ENCODE measurements around the gene CALN1.
"Not testable (repeated sequence)": the region's sequence is repeated elsewhere in the genome, so short reads cannot be mapped to it uniquely, and the experiment has no call there.

The CALN1 gene

DNA sequence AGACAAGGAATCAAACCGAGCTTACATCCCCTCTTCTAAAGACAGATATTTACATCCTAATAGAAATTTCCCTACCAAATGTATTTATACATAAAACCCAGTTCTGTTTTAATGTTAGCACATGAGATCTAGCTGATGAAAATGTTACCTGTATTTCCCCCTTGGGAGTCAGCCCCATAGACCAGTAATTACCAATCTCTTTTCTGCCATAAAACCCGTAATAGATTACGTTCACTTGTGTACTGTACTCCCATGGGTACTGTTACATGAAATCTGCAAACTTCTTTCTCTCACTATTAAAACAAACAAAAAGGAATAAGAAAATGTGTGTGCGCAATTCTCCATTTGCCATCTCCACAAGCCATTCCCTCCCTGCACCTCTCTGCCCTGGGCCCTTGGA is 450.9 kb downstream of the CALN1 start:
- DNase-seq, result no peak

DNA sequence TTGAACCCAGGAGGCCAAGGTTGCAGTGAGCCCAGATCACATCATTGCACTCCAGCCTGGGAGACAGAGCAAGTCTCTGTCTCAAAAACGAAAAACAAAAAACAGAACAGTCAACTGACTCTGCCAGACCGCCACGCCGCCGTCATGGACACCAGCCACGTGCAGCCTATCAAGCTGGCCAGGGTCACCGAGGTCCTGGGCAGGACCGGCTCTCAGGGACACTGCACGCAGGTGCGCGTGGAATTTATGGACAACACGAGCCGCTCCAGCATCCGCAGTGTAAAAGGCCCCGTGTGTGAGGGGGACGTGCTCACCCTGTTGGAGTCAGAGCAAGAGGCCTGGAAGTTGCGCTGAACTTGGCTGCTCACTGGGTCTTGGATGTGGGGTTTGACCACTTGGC is 470.0 kb downstream of the CALN1 start:
- DNase-seq, result no peak

DNA sequence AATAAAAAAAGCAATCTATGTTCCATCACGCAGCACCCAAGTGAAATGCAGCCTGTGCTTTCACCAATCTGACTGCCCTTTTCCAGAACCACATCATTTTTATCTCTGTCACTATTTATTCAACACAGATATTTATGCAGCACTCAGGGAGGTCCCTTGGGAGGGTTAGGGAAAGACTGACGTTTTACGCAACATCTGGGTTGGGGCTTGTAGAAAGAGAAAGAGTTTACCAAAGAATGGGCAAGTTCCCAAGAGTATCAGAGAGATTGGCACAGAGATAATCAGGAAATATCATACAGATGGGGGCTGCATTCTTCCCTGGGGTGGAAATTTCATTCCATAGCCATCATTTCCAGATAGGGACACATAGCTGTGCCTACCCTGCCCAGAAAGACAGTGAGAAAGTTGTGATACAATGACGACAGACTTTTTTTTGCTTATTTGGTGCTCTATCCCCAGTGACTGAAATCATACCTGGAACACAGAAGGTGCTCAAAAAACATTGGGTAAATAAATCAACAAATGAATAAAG is 474.2 kb downstream of the CALN1 start:
- DNase-seq, result no peak

DNA sequence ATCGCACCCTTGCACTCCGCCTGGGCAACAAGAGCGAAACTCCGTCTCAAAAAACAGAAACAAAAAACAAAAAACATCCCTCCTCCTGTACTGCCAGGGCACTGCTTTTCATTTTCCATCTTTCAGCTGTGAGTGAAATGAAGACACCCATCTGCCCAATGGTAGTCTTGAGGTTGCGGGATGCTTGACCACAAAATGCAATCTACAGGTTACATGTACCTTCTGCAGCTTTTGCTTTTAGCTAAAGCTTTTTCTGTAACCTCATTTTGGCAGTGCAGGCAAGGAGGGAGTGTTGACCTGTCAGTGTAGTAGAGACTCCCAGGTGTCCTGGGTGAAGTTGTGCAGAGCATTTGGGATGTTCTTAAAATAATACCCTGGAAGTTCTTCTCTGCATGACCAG is 476.5 kb downstream of the CALN1 start:
- no peak for DNase-seq

DNA sequence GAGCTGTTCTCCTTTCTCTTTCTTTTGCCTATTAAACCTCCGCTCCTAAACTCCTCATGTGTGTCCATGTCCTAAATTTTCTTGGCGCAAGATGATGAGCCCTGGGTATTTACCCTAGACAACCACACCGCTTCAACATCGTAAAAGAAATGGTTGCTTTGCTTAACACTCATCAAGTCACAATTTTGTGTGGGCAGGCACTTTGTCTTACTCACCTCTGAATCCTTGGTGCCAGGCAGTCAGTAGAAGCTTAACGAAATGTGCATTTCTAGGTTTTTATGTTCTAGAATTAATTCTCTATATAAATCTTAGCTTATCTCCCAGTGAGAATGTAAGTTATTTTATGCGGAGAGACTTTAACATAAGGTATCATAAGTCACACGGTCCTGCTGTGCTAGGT is 478.7 kb downstream of the CALN1 start:
- no peak for DNase-seq

DNA sequence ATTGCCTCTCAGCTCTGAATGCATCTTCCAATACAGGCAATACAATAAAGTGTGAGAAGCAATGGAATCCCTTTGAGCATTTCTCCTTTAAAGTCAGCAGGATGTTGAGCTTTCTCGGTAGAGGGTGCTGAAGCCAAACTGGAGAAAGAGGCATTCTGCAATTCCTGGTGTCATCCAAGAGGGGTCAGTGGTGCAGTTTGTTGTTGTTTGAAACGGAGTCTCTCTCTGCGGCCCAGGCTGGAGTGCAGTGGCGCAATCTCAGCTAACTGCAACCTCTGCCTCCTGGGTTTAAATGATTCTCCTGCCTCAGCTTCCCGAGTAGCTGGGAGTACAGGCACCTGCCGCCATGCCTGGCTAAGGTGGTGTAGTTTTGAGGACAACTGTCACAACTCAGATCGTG is 486.5 kb downstream of the CALN1 start:
- DNase-seq, result no peak

DNA sequence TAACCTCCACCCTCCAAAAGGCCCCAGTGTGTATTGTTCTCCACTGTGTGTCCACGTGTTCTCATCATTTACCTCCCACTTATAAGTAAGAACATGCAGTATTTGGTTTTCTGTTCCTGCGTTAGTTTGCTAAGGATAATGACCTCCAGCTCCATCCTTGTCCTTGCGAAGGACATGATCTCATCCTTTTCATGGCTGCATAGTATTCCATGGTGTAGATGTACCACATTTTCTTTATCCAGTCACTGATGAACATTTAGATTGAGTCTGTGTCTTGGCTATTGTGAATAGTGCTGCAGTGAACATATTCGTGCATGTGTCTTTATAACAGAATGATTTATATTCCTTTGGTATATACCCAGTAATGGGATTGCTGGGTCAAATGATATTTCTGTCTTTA is 497.9 kb downstream of the CALN1 start:
- DNase-seq, result not testable (repeated sequence)

DNA sequence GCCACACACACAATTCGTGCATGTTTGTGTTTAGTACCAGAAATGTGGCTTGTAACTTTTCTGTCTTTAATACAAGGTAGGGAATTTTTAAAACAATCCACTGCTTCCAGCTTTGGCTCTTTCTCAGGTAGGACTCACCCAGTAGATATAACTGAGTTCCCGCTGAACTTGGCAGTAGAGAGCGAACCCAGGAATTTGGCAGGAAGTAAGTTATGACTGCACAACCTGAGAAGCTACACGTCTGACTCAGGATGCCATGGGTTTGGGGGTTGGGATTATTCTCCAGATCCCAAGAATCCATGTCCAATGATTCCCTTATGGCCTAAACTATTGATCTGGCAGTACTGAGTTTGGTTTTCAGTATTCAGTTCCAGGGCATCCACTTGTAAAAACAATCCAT is 499.7 kb downstream of the CALN1 start:
- DNase-seq, result no peak

DNA sequence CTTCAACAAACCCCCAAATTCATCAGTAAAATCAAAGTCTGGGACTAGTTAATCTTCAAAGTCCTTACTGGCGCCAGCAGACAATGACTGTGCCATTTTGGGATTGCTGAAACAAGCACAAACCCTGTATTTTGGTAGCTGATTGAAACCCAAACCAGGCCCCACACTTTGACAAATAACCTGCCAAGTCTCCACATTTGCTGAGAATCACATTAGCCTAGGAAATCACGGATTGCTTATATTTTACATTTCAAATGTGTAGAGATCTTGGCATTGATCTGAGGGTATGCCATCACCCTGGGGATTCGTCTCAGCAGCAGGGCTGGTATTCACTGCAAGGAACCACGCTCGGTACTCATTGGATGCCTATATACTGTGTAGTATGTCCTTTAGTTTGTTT is 501.1 kb downstream of the CALN1 start:
- DNase-seq, result no peak

DNA sequence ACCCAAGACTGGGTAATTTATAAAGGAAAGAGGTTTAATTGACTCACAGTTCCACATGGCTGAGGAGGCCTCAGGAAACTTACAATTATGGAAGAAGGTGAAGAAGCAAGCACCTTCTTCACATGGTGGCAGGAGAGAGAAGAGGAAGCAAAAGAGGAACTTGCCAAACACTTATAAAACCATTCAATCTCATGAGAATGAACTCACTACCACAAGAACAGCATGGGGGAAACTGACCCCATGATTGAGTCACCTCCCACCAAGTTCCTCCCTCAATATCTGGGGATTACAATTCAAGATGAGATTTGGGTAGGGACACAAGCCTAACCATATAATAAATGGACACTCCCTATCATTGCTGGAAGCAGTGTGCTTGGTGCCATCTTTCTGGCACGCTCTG is 506.3 kb downstream of the CALN1 start:
- DNase-seq, result no peak

DNA sequence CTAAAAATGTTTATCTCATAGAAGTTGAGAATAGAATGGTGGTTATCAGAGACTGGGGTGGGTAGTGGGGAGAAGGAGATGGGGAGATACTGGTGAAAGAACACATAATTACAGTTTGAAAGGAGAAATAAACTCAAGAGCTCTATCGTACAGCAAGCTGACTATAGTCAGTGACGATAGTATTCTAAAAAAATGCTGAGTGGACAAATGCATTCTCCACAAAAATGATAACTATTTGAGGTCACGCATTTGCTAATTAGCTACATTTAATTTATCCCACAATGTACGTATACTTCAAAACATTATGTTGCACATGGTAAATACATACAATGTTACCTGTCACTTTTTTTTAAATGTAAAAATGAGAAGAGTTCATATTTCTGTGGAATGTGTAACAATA is 507.7 kb downstream of the CALN1 start:
- DNase-seq, result no peak

DNA sequence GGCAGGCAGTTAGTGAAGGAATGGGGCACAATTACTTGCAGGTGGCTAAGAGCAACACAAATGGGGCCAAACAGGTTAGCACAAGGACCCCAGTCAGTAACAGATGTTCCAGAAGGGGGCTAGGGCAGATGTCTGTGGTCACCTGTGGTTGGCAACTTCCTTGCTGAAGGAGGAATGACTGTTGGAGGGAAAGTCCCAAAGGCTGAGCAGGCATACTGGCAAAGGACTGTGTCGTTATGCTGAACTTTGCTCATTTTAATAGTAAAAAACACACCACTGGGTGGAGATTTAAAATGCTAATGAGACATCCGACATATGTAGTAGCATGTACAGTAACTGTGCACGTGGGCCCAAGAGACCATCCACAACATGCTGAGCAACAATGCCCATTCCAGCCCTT is 511.6 kb downstream of the CALN1 start:
- no peak for DNase-seq

DNA sequence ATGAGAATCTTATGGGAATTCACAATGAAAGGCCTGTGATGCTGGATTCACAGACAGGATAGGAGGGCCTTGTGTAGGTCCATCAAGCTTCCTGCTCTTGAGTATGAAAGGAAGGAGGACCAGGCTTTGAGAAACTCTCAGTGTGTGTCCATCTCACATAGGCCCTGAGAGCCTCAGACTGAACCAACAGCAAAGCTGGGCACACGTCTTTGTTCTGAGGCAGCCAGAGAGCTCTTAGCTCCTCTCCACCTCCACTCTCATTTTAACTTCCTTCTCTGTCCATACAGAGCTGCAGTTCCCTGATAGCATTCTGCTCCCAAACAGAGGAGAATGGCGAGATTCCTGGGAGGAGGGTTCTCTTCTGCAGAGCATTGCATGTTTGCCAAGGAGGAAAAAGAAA is 515.6 kb downstream of the CALN1 start:
- no peak for DNase-seq

DNA sequence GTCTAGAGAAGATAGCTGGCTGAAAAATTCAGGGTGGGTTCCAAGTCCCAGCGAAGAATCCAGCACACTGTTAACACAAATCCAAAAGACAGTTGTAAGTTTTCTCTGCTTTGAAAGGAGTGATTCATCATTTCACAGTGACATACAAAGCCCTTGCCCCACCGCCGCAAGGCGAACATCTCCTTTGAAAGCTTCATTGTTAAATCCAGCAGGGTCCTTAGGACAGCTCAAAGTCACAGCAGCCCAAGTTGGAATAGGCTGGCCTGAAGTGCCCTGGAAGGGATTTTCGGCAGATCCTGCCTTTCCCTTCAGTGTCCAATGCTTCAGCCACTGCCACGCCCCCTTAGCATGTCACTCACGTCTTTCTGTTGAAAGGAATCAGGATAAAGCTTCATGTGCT is 526.1 kb downstream of the CALN1 start:
- no peak for DNase-seq

DNA sequence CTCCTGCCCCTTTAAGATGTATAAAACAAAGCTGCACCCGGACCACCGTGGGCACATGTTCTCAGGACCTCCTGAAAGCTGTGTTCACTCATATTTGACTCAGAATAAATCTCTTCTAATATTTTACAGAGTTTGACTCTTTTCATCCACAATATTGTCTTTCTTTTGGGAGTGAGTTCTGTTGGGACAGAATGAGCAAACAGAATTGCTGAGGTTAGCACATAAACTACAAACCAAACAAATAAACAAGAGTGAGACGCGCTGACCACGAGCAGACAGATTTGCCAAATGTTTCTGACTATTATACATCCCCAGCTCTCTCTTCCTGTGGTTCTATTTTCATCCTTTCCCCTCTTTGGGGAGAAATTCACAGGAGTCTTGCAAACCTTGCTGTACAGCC is 526.7 kb downstream of the CALN1 start:
- no peak for DNase-seq

DNA sequence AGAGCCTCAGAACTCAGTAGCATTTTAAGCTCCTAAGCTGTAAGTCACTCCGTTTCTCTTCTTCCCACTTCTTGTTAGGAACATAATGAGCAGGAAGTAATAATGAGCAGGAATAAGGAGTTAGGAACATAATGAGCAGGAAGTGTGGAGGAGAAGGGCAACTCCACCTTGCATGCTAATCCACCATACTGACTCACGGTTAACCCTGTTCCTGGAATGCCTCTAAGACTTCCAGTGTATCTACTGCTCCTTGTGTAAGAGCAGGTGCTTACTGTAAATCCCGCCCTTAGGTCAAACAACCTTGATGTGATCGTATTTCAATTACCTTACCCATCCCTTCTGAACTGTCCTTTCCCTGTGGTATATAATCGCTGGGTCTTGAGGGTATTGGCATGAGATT is 528.7 kb downstream of the CALN1 start:
- DNase-seq, result no peak

DNA sequence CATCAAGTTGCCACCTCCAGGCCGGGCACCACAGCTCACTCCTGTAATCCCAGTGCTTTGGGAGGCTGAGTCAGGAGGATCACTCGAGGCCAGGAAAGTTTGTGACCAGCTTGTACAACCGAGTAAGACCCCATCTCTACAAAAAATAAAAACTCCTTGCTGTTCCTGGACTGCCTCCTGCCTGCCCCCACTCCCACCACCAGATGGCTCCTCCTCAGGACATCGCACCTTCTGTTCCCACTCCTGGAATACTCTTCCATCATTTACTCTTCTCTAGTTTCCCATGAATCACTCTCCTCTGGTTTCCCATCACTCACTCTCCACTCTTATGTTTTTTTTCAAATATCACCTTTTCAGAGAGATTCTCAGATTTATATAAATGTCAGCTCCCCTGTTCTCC is 540.7 kb downstream of the CALN1 start:
- DNase-seq, result no peak

DNA sequence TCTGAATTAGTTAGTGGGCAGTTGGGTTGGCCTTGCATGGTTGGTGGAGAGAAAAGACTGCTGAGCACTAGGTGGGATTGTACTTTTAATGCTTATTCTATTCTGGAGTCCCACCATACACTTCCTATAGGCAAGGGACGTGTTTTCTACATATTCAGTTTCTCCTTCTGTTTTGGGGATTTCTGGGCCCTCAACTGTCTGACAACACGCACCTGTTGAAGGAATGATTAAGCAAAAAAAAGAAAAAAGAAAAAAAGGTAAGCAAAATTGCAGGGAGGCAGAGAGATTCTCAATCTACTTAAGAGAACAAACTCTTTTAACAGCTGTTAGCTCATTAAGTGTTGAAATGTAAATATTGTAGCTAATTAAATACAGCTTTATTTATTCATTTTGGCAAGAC is 541.3 kb downstream of the CALN1 start:
- DNase-seq, result no peak

DNA sequence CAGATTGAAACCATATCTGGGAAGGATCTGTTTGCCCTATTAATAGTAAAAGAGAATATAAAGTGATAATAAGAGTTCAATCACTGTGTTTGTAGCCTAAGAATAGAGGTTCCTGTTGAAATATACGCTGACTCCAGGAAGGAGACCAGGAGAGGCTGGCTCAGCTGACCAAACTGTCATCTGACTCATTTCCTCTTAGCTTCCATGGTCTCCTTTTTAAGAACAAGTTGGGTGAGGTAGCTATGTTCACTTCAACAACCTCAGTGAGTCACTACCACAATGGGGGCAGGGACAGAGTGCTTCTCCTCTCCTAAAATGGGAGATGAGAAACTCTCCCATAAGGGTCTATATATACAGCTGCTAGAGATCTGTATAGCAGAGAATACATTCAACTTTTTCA is 543.3 kb downstream of the CALN1 start:
- DNase-seq, result no peak

DNA sequence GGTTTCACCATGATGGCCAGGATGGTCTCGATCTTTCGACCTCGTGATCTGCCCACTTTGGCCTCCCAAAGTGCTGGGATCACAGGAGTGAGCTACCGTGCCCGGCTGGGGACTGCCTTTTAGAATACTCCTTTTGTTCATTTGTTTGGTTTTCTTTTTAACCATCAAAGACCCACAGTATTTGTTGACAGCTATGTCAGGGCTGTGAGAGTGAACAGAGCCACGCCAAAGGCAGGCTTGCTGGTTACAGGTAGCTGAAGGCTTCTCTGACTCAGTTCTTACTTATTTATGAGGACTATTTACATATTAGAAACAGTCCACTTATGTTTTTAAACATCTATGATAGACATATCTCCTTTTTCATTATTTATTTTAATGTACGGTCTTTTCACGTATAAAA is 544.5 kb downstream of the CALN1 start:
- no peak for DNase-seq

DNA sequence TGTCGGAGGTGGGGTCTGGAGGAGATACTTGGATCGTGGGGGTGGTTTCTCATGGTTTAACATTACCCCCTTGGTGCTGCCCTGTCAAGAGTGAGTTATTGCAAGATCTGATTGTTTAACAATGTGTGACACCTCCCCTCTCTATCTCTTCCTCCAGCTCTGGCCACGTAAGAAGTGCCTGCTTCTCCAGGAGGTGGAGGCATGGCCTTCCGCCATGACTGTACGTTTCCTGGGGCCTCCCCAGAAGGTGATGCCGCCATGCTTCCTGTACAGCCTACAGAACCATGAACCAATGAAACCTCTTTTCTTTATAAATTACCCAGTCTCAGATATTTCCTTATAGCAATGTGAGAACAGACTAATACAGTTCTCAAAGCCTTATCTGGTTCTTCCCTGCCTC is 547.0 kb downstream of the CALN1 start:
- no peak for DNase-seq

DNA sequence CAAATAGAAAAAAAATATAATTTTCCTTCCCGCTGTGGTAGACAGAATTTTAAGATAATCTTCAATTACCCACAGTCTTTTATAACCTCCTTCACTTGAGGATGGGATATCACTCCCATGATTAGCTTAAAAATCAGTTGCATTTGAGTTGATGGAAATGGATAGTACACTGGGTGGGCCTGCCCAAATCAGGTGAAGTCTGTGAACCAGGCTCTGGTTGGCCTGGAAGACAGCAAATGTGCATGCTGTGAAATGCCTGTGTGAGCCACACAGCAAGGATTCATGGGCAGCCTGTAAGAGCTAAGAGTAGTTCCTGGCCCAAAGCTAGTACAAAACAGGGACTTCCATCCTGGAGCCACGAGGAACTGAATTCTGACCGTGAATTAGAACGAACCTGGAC is 548.0 kb downstream of the CALN1 start:
- no peak for DNase-seq

DNA sequence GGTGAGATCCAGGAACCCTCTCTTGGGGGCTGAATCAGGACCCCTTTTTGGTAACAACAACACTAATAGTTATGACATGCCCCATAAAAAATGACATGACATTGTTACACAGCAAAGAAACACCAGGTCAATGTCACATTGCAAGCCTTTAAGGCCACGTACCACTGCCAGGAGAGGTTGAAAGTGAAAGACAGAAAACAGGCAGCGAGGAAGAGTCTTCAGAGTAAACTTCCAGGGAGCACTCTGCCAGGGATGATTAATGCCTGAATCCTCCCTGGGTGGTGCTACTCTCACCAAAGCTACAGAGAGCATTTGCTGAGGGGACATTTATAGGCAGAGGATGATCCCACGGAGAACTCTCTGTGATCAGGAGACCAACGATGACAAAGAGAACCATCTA is 551.6 kb downstream of the CALN1 start:
- no peak for DNase-seq

DNA sequence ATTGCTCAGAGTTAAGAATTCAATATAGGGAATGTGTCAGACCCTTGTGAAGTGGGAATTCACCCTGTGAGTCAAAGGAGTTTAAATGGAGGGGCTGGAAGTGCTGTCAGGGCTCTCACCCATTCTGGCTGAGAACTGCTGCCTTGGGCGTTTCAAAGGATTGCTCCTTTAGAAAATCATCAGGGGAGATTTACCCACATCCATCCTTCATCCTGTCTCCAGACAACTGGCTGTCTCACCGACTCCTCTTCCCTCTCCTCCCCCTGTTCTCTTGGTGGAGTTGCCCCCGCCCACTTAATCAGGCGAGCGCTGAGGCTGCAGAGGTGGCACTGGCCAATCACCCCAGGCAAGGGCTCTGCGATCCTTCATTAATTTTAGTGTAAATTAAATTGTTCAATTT is 554.8 kb downstream of the CALN1 start:
- no peak for DNase-seq

DNA sequence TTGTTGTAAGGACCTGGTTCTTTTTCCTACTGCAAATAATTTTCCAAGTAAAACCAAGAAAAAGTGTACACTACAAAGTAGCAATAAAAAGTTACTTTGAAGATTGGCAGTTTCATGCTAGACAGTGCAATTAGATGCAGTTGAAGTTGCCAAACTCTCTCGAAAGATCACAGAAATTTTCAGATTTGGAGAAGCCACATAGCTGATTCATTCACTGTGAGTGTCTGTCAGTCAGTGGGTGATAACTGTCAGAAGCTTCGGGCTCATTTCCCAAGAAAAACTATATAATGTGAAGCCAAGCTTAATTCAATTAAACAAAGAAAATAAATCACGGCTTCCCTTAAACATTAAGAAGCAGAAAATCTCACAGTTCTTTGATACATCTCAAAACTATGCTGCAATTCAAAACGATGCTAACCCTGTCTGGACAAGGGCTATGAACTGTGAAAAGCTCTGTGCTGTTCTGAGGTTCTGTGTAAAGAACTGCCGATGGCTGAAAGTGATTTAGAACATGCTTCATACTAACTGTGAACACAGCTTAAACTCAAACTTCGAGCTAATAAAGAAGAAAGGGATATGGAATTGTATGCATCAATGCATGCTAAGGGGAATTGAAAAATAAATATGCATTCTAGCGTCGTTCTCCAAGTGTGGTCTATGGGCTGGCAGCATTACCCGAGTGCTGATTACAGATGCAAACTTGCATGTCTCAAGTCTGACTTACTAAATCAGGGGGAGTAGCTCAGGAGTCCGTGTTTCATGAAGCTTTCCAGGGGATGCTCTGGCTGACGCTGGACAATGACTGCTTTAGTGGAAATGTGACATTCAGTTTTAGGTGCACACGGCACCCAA is 557.4 kb downstream of the CALN1 start:
- no peak for DNase-seq

Data from activated T-cell treated with anti-CD3 and anti-CD28 coated beads, Interleukin-2, amount 50 U/mL, for 48 hours (primary cell).